Activated CD8-positive, alpha-beta memory T cell treated with anti-CD3 and anti-CD28 coated beads for 4 hours (primary cell): ENCODE measurements around the gene PPP2R5C.
"Not testable (repeated sequence)": the region's sequence is repeated elsewhere in the genome, so short reads cannot be mapped to it uniquely, and the experiment has no call there.

ENCODE experiments used
- DNase-seq, 2 donors: peaks; one replicate each; pipeline ENCODE4 v3.0.0-alpha.2; 2020; ENCODE audit warnings: low read depth in 2 of 2

PPP2R5C gene

GRCh38 chr14:101727611-101728366, 33.7 kb upstream of the PPP2R5C start:
- no peak for DNase-seq

- no peak for DNase-seq
Observed at GRCh38 chr14:101728367-101728742, 33.2 kb upstream of the PPP2R5C start.

GRCh38 chr14:101729382-101729781, 32.1 kb upstream of the PPP2R5C start:
- no peak for DNase-seq

DNA sequence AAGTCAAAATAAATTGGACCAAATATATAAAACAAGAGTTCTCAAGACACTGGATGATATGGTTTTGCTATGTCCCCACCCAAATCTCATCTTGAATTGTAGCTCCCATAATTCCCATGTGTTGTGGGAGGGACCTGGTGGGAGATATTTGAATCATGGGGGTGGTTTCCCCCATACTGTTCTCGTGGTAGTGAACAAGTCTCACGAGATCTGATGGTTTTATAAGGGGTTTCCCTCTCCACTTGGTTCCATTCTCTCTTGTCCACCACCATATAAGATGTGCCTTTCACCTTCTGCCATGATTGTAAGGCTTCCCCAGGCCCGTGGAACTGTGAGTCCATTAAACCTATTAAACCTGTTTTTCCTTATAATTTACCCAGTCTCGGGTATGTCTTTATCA, 31.4 kb upstream of the PPP2R5C start:
- not testable (repeated sequence) for DNase-seq

- no peak for DNase-seq
Observed at GRCh38 chr14:101730626-101731186, 30.8 kb upstream of the PPP2R5C start.

- DNase-seq, result peak; percentile 64 to 82
Observed at GRCh38 chr14:101731187-101732080, 30.1 kb upstream of the PPP2R5C start.

DNA sequence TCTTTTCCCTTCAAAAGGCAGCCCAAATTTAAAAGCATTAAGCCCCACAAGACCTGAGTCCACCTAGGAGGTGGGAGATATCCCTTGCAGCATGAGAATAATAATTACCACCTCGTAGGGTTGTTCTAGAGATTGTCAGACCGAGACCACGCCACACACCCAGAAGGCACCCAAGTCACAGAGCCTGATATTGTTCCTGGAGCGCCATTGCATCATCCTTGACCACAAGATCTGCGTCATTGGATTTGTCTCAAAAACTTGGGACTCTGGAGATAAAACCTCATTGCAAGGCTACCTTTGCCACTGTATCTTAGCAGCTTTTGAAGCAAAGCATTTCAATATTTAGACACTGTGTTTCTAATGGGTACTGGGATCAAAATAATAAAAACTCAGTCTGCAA, 29.4 kb upstream of the PPP2R5C start:
- DNase-seq, result no peak

- DNase-seq, result no peak
Observed at GRCh38 chr14:101733211-101733610, 28.3 kb upstream of the PPP2R5C start.

DNA sequence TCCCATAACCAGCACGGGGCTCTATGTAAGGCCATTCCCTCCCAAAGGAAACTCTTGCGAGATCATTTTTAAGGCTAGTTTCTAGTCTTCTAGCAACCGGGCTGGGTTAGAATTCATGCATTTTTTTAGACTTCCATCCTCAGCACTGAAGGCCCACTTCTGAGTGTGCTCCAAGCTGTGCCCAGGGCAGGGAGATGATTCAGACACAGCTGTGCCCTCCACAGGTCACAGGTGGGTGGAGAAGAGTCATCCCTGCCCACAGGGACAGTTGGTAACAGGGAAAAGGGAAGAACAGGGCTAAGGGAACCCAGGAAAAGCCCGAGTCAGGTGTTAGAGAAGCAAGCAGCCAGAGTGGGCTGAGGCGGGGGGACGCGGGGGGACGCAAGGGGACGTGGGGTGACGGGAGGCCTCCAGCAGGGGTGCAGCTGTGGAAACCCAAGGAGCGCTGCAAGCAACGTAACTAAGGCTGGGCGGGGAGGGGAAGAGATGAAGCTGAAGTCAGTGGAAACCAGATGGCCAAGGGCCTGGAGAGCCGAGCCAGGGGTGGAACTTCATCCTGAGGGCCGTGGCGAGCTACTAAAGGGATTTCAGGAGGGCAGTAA, 27.2 kb upstream of the PPP2R5C start:
- DNase-seq, result no peak

DNA sequence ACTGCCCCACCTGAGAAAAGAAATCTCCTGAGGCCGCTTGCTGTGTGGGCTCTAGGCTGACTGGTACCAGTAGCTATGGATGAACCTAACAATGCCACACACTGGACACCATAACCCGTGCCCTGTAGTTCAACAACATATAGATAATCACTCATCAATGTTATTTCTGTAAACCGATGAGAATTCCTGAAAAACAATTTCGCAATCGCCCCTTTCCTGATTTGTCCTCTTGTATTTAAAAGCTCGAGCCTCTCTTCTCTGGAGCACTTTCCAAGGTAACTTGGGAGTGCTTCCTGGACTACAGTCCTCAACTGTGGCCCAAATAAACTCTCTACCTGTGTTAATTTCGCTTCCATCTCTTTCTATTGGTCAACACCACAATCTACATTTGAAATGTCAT, 26.1 kb upstream of the PPP2R5C start:
- no peak for DNase-seq

DNA sequence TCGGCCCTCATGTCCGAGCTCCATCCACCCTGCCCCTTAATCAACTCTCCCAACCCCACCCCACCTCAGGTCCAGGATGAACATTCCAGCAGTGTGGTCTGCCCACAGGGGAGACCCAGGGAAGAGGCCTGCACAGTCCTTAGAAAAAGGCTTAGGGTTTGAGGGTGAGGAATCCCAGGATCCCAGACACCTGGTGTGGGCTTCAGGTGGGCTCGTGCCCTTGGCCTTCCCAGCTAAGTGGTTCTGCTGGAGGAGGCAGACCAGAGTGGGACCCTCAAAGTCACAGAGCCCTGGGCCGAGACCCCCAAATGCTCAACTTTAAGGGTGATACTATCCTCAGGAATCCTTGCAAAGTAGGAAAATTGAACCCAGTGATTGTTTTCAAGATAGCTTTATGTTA, 25.4 kb upstream of the PPP2R5C start:
- DNase-seq, result no peak

DNA sequence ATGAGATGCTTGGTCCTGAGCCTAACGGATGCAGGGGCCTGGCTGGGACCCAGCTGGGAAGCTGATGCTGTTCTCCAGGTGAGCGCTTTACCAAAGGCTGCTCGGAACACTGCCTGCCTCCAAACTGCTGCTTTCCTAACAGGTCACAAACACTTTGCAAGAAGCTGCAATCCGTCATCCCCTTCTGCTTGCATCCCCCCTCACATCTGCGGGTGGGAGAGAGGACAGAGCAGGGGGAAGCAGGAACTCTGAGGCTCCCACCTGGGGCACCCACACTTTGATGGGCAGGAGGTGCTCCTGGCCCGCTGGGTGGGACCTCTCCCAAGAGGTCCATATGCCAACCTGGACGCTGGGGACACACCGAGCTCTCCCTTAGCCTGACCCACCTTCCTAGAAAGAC, 24.9 kb upstream of the PPP2R5C start:
- no peak for DNase-seq

GRCh38 chr14:101737414-101738339, 23.8 kb upstream of the PPP2R5C start:
- no peak for DNase-seq

GRCh38 chr14:101738703-101739320, 22.7 kb upstream of the PPP2R5C start:
- no peak for DNase-seq

GRCh38 chr14:101739446-101740141, 21.9 kb upstream of the PPP2R5C start:
- DNase-seq, result no peak

DNA sequence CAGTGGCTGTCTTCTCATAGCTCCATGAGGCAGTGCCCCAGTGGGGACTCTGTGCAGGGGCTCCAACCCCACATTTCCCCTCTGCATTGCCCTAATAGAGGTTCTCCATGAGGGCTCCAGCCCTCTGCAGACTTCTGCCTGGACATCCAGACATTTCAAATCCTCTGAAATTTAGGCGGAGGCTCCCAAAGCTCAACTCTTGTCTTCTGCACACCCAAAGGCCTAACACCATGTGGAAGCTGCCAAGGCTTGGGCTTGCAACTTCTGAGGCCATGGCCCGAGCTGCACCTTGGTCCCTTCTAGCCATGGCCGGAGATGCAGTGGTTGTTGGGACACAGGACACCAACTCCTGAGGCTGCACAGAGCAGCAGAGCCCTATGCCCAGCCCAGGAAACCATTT, 20.5 kb upstream of the PPP2R5C start:
- no peak for DNase-seq

- no peak for DNase-seq
Observed at GRCh38 chr14:101743701-101744100, 17.8 kb upstream of the PPP2R5C start.

- not testable (repeated sequence) for DNase-seq
Observed at GRCh38 chr14:101744382-101744781, 17.1 kb upstream of the PPP2R5C start.

DNA sequence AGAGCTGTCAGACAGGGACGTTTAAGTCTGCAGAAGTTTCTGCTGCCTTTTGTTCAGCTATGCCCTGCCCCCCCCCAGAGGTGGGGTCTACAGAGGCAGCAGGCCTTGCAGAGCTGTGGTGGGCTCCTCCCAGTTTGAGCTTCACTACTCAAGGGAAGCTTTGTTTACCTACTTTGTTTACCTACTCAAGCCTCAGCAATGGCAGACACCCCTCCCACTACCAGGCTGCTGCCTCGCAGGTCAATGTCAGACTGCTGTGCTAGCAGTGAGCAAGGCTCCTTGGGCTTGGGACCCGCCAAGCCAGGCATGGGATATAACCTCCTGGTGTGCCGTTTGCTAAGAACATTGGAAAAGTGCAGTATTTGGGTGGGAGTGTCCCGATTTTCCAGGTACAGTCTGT, 11.8 kb upstream of the PPP2R5C start:
- DNase-seq, result not testable (repeated sequence)

GRCh38 chr14:101754893-101755292, 6.6 kb upstream of the PPP2R5C start:
- DNase-seq, result no peak
